HG02970 (cell line): ENCODE results near the gene KRT6B.
"Not testable (repeated sequence)": the region's sequence is repeated elsewhere in the genome, so short reads cannot be mapped to it uniquely, and the experiment has no call there.

Experiments used
- ATAC-seq: cut with Tn5 transposase; IDR thresholded peaks from one replicate; pipeline ENCODE4 v1.9.1; 2021; ENCODE audit warnings: mild to moderate bottlenecking, moderate library complexity, moderate number of reproducible peaks; ENCODE audit not compliant: unreplicated experiment, low FRiP score

The KRT6B gene

GRCh38 chr12:52473768-52474167, 21.8 kb upstream of the KRT6B start, which contains the start of gene KRT6C:
KRT6C (minus strand) TSS chr12:52473805; CDS start chr12:52473737, 68 bp downstream.
- ATAC-seq = no peak

DNA sequence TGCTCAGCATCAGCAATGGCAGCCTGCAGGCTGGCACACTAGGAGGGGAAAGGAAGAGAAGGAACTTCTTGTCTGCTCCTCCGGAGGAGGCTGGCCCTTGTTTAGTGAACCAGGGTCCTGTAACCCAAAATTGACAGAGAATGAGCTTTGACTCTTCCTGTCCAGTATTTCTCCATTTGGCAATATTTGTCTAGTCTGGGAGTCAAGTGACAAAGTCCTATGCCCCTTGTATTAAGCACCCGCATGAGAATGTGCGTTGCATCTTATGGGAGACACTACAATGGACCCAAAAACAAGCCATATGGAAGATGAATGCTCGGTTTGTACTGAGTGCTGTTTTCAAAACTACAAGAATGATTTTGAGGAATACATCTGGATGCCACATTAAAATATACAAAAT, 17.9 kb upstream of the KRT6B start:
- no peak for ATAC-seq

DNA sequence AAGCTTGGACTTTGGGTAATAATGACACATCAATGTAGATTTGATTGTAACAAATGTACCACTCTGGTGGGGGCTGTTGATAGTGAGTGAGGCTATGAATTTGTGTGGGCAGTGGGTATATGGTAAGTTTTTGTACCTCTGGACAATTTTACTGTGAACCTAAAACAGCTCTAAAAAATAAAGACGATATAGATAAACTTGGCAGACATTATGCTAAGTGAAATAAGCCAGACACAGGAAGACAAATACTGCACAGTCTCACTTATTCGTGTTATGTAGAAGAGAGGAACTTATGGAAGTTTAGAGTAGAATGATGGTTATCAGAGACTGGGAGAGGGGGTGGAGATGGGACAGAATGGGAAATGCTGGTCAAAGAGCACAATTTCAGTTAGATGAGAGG, 13.0 kb upstream of the KRT6B start:
- no peak for ATAC-seq

DNA sequence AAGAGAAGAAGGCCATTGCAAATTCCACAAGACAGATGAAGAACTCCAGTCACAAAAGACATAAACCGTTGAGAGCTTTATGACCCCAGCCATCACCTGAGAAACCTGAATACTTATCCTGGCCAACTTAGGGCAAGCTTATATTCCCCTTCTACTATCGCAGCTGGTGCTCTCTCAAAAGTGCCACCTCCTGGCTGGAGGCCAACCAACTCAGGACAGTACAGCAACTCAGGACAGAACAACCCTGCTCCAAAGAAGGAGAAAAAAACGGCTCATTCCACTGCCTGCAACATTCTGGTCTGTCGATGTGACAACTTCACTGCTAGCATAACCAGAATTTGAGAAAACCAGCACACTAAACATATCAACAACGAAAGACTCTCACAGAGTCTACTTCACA, 9.7 kb upstream of the KRT6B start:
- ATAC-seq = no peak

DNA sequence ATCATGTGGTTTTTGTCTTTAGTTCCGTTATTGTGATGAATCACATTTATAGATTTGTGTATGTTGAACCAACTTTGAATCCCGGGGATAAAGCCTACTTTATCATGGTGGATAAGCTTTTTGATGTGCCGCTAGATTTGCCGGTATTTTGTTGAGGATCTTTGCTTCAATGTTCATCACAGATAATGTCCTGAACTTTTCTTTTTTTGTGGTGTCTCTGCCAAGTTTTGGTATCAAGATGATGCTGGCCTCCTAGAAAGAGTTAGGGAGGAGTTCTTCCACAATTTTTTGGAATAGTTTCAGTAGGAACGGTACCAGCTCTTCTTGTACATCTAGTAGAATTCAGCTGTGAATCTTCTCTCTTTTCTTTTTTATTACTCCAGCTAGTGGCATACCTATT, 6.9 kb upstream of the KRT6B start:
- no peak for ATAC-seq

- ATAC-seq = no peak
These were observed 3.9 kb upstream of the KRT6B start for GRCh38 chr12:52455821-52456220.

DNA sequence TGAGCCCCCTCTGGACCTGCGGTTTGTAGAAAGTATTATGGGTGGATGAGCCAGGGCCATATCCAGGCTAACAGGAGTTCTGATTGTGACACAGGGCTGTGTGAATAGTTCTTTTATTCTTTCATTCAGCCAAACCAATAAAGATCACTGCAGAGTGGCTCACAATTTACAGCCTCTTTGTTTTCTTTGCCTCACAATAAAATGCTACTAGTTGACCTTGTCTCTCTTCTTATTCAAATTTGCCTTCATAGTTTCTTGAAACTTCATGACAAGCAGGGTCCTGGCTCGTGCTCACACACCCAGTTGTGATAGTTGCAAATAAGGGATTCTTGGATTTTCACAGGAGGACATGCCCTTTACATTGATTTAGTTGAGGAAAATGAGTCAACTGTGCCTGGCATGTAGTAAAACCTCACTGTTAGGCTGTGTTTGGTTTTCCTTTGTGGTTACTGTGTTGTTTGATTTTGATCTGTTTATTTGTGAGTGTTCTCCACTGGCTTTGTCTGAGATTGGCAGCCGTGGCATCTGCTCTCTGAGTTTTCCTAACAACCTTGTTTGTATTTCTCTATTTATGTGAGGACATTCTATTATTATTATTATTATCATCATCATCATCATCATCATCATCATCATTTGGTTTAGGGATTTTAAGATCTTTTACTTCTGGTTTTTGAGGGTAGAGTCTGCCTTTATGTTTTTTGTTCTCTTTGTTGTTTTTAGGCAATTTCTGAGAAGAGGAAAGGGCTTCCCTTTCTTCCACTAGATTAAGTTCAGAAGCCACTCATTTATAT, 2.7 kb upstream of the KRT6B start:
- ATAC-seq = no peak

- ATAC-seq = no peak
These were observed 3.7 kb downstream of the KRT6B start for GRCh38 chr12:52448228-52448627.

- ATAC-seq = not testable (repeated sequence)
These were observed 4.8 kb downstream of the KRT6B start for GRCh38 chr12:52447196-52447595.

DNA sequence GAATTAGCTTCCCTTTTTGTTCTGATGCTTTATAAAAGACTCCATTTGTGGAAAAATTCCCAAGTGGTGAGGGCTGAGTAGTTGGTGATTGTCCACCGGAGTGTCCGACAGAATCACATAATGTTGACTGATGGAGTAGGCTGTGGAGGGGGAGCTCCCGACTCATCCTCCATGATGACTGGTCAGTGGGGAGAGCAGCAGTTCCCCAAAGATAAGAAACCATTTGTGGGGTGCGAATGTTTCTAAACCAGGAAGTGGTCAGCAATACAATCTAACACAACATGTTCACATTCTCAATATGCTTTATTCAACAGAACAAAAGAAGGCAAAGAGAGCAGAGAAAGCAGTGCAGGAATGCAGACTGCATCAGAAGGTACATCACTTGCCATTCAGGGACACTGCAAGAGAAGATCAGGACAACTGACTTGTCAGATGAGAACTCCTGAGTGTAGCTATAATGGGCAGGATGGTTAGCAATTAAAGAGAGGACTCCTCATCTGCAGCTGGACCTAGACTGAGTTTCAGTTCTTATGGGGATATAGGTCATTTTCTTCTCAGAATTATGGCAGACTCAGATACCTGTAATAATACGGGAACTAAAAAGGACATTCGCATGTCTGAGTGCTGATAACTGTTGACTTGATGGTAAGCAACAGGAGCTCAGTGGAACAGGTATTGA, 5.4 kb downstream of the KRT6B start:
- no peak for ATAC-seq

- ATAC-seq = no peak
These were observed 6.1 kb downstream of the KRT6B start for GRCh38 chr12:52445876-52446275.

DNA sequence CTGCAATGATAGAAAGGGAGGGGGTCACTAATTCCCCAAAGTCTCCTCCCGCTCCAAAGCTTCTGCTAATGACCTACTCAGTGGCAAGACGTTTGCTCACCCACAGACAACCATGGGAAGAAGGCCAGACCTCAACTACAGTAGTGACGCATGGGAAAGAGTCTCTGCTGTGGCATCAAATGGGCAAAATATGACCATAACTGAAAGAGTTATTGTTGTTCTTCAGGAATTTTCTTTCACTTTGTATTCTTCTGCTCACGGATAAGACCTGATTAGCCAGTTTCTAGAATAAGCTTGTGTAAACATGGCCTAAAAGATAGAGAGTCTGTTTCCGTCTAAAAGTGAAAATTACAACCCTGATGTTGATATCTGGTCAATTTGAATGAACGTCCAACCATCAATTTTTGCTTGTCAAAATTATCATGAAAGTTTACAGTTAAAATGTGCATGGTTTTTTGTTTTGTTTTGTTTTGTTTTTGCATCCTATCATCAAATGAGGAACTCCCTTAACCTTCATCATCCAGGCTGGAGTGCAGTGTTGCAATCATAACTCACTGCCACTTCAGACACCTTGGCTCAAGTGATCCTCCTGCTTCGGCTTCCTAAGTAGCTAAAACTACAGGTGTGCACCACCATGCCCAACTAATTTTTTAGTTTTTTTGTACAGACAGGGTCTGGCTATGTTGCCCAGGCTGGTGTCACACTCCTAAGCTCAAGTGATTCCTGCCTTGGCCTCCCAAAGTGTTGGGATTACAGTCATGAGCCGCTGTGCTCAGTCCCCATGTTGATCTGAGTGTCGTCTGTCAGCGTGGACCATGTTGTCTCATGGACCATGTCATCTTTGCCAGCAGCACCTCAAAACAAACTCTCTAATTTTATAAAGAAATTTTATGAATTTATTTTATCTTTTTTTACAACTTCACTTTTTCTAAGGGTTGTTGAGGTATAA, 7.0 kb downstream of the KRT6B start:
- no peak for ATAC-seq

GRCh38 chr12:52443966-52444365, 8.0 kb downstream of the KRT6B start:
- no peak for ATAC-seq

DNA sequence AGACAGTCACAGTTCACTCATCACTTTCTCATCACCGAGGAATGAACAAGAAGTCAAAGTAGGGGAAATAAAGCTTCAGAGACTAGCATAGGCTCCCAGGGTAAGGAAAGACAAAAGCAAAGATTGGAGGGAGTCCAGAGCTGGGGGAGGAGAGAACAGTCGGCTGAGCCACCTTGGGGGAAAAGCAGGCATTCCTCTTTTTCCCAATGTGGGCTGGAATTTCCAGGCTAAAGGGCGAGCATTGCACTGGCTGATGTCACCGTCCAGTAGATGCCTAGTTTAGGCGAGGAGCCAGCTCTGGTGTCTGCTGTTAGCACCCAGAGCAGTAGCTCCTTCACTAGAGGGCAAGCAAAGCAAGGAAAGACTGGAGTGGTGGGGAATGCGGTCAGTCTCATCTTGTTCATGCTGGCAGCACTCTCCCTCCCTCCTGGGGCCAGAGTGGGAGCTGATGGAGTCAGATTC, 9.3 kb downstream of the KRT6B start:
- ATAC-seq = no peak

DNA sequence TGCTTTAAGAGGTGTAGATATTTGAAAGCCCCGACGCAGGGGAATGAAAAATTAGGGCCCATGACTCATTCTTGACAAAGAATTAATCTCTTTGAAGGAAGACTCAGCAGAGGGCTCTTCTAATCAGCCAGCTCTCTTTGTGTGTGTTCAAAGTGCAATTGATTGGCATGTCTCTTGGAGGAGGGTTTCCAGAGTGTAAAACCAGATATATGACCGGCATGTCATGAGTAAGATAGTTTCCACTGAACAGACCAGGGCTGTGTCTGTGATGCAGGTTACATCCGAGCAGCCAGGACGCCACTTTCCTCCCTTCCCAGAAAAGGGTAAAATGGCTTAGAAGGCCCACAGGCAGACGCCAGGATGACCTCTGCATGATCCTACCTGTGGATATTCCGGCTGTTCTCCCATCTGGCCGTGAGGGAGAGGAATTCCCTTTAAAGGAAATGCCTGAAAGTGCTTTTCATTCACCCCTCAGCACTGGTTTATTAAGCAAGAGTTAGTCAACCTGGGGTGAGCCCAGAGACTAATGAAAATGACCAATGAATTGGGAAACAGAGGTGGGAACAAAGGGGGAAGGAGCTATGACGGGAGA, 10.5 kb downstream of the KRT6B start:
- ATAC-seq = no peak

- ATAC-seq = no peak
These were observed 11.1 kb downstream of the KRT6B start for GRCh38 chr12:52440821-52441319.

- ATAC-seq = no peak
These were observed 12.1 kb downstream of the KRT6B start for GRCh38 chr12:52439845-52440244.

DNA sequence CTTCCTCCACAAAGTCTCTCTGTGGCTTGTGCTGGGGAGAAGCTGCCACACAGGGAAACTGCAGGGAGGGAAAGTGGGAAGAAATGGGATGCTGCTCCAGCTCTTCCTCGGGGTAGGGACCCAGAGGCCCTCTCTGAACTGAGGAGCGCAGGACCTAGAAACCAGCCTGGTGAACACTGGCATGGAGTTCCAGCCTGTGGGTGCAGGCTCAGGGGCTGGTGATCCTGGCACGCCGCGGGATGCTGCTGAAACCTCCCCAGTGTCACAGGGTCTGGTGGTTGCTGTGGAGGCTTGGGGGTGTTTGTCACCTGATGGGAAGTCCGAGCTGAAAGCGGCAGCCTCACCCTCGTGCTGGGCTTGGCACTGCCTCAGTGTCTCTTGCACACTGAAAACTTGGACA, 12.5 kb downstream of the KRT6B start:
- ATAC-seq = no peak

- ATAC-seq = no peak
These were observed 13.3 kb downstream of the KRT6B start for GRCh38 chr12:52438305-52439301.
